GM12878 (cell line): ENCODE results near the gene SVBP. TPM values are rescaled to one million over a fixed set of nuclear protein-coding genes. Genes with fewer than 3 reads are reported as not detected.

Source experiments
- ATAC-seq: fragments of 200-7000 bp; cut with Tn5 transposase; 3 replicates; pipeline ENCODE4 v1.9.1; 2020; ENCODE audit warnings: mild to moderate bottlenecking, moderate library complexity
- BruUV-seq: library from RNA; stranded (reverse); fragments of 400-500 nt; replicated peaks from 2 replicates; lab custom pipeline; 2021; lab: Mats Ljungman, UMichigan
- CTCF ChIA-PET: fragments of 300-600 bp; sonication (Branson Sonifier 250); formaldehyde crosslinking; extraction: SDS; loops from one replicate; lab custom pipeline; 2021; ENCODE audit warnings: inconsistent platforms; lab: Yijun Ruan, JAX
- POLR2A ChIA-PET: fragments of 350-600 bp; formaldehyde crosslinking; extraction: SDS; loops from one replicate; lab custom pipeline; 2021; ENCODE audit warnings: inconsistent platforms; lab: Charles Lee
- RAD21 ChIA-PET: fragments of 300-600 bp; sonication (Branson Sonifier 250); formaldehyde crosslinking; loops from one replicate; lab custom pipeline; 2023; ENCODE audit warnings: antibody characterized with exemption; ENCODE audit not compliant: unreplicated experiment; lab: Charles Lee
- SMC1A ChIA-PET: fragments of 300-600 bp; sonication (Branson Sonifier 250); formaldehyde crosslinking; loops from one replicate; lab custom pipeline; 2023; ENCODE audit not compliant: unreplicated experiment, uncharacterized antibody; lab: Charles Lee
- DNase-seq: peaks from one replicate; pipeline ENCODE4 v3.0.0-alpha.2; 2011; ENCODE audit warnings: low read depth, low spot score
- FAIRE-seq: peaks from 3 replicates; lab custom pipeline; 2011; peaks lifted over from hg19 to GRCh38; lab: Jason Lieb, UNC
- H2AFZ ChIP-seq: 2 replicates; pipeline ENCODE4 v1.6.0; 2011; ENCODE audit warnings: low read depth, low read length, control low read depth; ENCODE audit not compliant: control insufficient read depth
- H3K27ac ChIP-seq: 2 replicates; pipeline ENCODE4 v1.5.1; 2011; ENCODE audit warnings: control low read depth; ENCODE audit not compliant: control insufficient read depth, insufficient read depth
- H3K27me3 ChIP-seq, 2 experiments: replicated peaks in 1 of 2; 2 replicates each; pipeline versions ENCODE4 v1.6.0 to v1.6.1; 2011; ENCODE audit warnings: low read length in 1 of 2; ENCODE audit not compliant: control insufficient read depth in 2 of 2, insufficient read depth in 2 of 2
- H3K36me3 ChIP-seq, 2 experiments: 2 replicates each; pipeline ENCODE4 v1.5.1; 2011; ENCODE audit warnings: low read length in 1 of 2; ENCODE audit not compliant: control insufficient read depth in 2 of 2, insufficient read depth in 2 of 2
- H3K4me1 ChIP-seq: 2 replicates; pipeline ENCODE4 v1.6.1; 2011; ENCODE audit warnings: mild to moderate bottlenecking, low read length, moderate library complexity, mixed read lengths; ENCODE audit not compliant: control insufficient read depth, insufficient read depth
- H3K4me2 ChIP-seq: 2 replicates; pipeline ENCODE4 v1.6.0; 2011; ENCODE audit warnings: control low read depth; ENCODE audit not compliant: control insufficient read depth, insufficient read depth
- H3K4me3 ChIP-seq: fragments of 200-600 bp; sonication (generic); 2 replicates; pipeline ENCODE4 v1.5.1; 2016
- H3K79me2 ChIP-seq: 2 replicates; pipeline ENCODE4 v1.6.0; 2011; ENCODE audit warnings: low read length; ENCODE audit not compliant: control insufficient read depth, insufficient read depth
- H3K9ac ChIP-seq: 2 replicates; pipeline ENCODE4 v1.8.0; 2011; ENCODE audit warnings: low read length, control low read depth, mixed read lengths; ENCODE audit not compliant: control insufficient read depth, insufficient read depth
- H3K9me3 ChIP-seq: replicated peaks from 3 replicates; pipeline ENCODE4 v1.5.1; 2011; ENCODE audit warnings: mild to moderate bottlenecking, low read length; ENCODE audit not compliant: control insufficient read depth, insufficient read depth
- H4K20me1 ChIP-seq: 2 replicates; pipeline ENCODE4 v1.6.0; 2011; ENCODE audit not compliant: control insufficient read depth, insufficient read depth
- EED ChIP-seq: sonication (generic); IDR thresholded peaks from 2 replicates; pipeline ENCODE4 v1.6.1; 2016; ENCODE audit warnings: antibody characterized with exemption, low read depth
- EP300 ChIP-seq, 2 experiments: fragments of 150-350 bp in 1 of 2; IDR thresholded peaks; 2 replicates each; pipeline ENCODE4 v1.6.1; 2011 to 2012; ENCODE audit warnings: low read depth in 2 of 2, low read length in 2 of 2, borderline replicate concordance in 1 of 2, improper control_type of control experiment in 1 of 2, inconsistent platforms in 1 of 2; ENCODE audit not compliant: control insufficient read depth in 1 of 2
- ESRRA ChIP-seq: IDR thresholded peaks from 2 replicates; pipeline ENCODE4 v1.6.1; 2012; ENCODE audit warnings: mild to moderate bottlenecking, low read length, improper control_type of control experiment
- ETV6 ChIP-seq, 2 experiments: fragments of 450-650 bp in 1 of 2; IDR thresholded peaks in 1 of 2; conservative IDR thresholded peaks in 1 of 2; 2 replicates each; pipeline ENCODE4 v1.6.1; 2014; ENCODE audit warnings: antibody characterized with exemption in 1 of 2, borderline replicate concordance in 1 of 2, low read depth in 1 of 2, mild to moderate bottlenecking in 1 of 2, moderate library complexity in 1 of 2
- JUND ChIP-seq: IDR thresholded peaks from 2 replicates; pipeline ENCODE4 v1.6.1; 2012; ENCODE audit warnings: low read depth, mild to moderate bottlenecking, low read length, improper control_type of control experiment, moderate library complexity
- MXI1 ChIP-seq: fragments of 150-350 bp; IDR thresholded peaks from 2 replicates; pipeline ENCODE4 v1.6.1; 2011; ENCODE audit warnings: low read depth, mild to moderate bottlenecking, inconsistent platforms, low read length, improper control_type of control experiment
- PAX5 ChIP-seq: IDR thresholded peaks from 2 replicates; pipeline ENCODE4 v1.6.1; 2011; ENCODE audit warnings: low read depth, low read length, borderline replicate concordance
- RELB ChIP-seq: fragments of 450-650 bp; IDR thresholded peaks from 2 replicates; pipeline ENCODE4 v1.6.1; 2017; ENCODE audit warnings: low read depth, mild to moderate bottlenecking, moderate library complexity
- SUZ12 ChIP-seq: fragments of 200-600 bp; sonication (generic); IDR thresholded peaks from one replicate; pipeline ENCODE4 v1.6.1; 2018; ENCODE audit warnings: antibody characterized with exemption, mild to moderate bottlenecking; ENCODE audit not compliant: unreplicated experiment
- TARDBP ChIP-seq: IDR thresholded peaks from 2 replicates; pipeline ENCODE4 v1.6.1; 2016; ENCODE audit warnings: borderline replicate concordance
- TBL1XR1 ChIP-seq: IDR thresholded peaks from 2 replicates; pipeline ENCODE4 v1.6.1; 2012; ENCODE audit warnings: low read depth, low read length, improper control_type of control experiment
- ZNF217 ChIP-seq: fragments of 450-650 bp; IDR thresholded peaks from 2 replicates; pipeline ENCODE4 v1.6.1; 2017; ENCODE audit warnings: antibody characterized with exemption, mild to moderate bottlenecking
- ZNF687 ChIP-seq: fragments of 450-650 bp; IDR thresholded peaks from 2 replicates; pipeline ENCODE4 v1.6.1; 2017; ENCODE audit warnings: mild to moderate bottlenecking, moderate library complexity
- WGBS: methylation state at CpG from one replicate; pipeline ENCODE4 v1.1.6; 2016; ENCODE audit warnings: low lambda C conversion rate; ENCODE audit not compliant: insufficient replicate concordance, insufficient coverage; ENCODE audit errors: missing lambda C conversion rate; 5-methylcytosine and 5-hydroxymethylcytosine counted together
- in situ Hi-C: fragments of 300-500 bp; cut with MboI; formaldehyde crosslinking; loops from 9 replicates; pipeline ENCODE4 v1.14.3; 2018; ENCODE audit warnings: mixed read lengths
- intact Hi-C: fragments of 100-400 bp; cut with micrococcal nuclease; formaldehyde crosslinking; loops from one replicate; pipeline ENCODE4 v1.14.2; 2022; ENCODE audit not compliant: unreplicated experiment
- polyA plus RNA-seq, 11 experiments: library from polyadenylated mRNA; depleted of rRNA in 4 of 11; unstranded in 6 of 11; stranded (reverse) in 5 of 11; fragments of >200 nt; fragmentation: Nextera tagmentation in 4 of 11; fragmentation: Illumina TruSeq in 1 of 11; extraction: Ambion mirVana in 4 of 11; extraction: Trizol in 1 of 11; gene quantifications; 1 replicate in 1 of 11; 2 replicates in 10 of 11; pipeline versions ENCODE4 v1.2.1 to v1.2.3, GENCODE V29; 2011 to 2016; ENCODE audit warnings: inconsistent platforms in 2 of 11, missing spikeins in 2 of 11, low read depth in 1 of 11
- total RNA-seq, 4 experiments: library from RNA; depleted of rRNA in 3 of 4; stranded (reverse); fragments of >200 nt in 3 of 4; fragmentation: Illumina TruSeq in 1 of 4; extraction: Trizol in 1 of 4; gene quantifications; 2 replicates each; pipeline versions ENCODE4 v1.2.1 to v1.2.3, GENCODE V29; 2013 to 2021

SVBP gene
- total and polyA plus RNA-seq, 10 of the 15 experiments (the other 5 are each of a cell fraction or from before 2014, with no cell fraction given): 12.6 to 29.5 (median 19.8) TPM

- TF ChIP-seq TARDBP: no peak
- no peak for TF ChIP-seq ZNF687
- TF ChIP-seq, all 136 proteins: peak for 0
Measured at GRCh38 chr1:42765269-42765668, 51.9 kb downstream of the SVBP start (continued).

GRCh38 chr1:42762269-42762668, 54.9 kb downstream of the SVBP start:
- Histone ChIP-seq H3K36me3 (peaks cover 3 to 4% of the 10 kb centered on the region in 2 experiments; a peak in 3 of 4 replicates), H3K9ac (no peak overlapping the region), H4K20me1 (no peaks in the 10 kb centered on the region), H3K79me2 (peaks cover 30% of the 10 kb centered on the region), H3K27me3 (no peaks in the 10 kb centered on the region), H2AFZ (no peak overlapping the region), H3K9me3 (no peaks in the 10 kb centered on the region), H3K4me3 (no peak overlapping the region), H3K27ac (peak overlapping the region; percentile 4; the same call in 1 of the 2 replicates), H3K4me2 (no peak overlapping the region), H3K4me1 (no peaks in the 10 kb centered on the region; the same call in 1 of the 2 replicates)
- in situ Hi-C loops (no loop called here), intact Hi-C loops (no loop called here)
- 57% methylated on average over 5 of the region's 5 CpGs for WGBS
- FAIRE-seq (peak; percentile 13), ATAC-seq (no peak), DNase-seq (no peak)
- BruUV-seq: no TSS peak
- TF ChIP-seq JUND (no peak), EP300 (IDR thresholded peaks at IDR 0.05; ENCODE audit: borderline replicate concordance in 1 of 2, control insufficient read depth in 1 of 2, low read depth in 2 of 2, low read length in 2 of 2) (no peak), TBL1XR1 (no peak), SUZ12 (no peak), ZNF217 (no peak), PAX5 (no peak), MXI1 (no peak), ESRRA (no peak), RELB (no peak), EED (no peak), ETV6 (conservative IDR thresholded peaks at IDR 0.05 in 1 of 2, IDR thresholded peaks at IDR 0.05 in 1 of 2; ENCODE audit: borderline replicate concordance in 1 of 2, low read depth in 1 of 2) (no peak)
- RAD21 ChIA-PET: interaction anchor here (1.2 to 1.6 kb wide), 3 partner anchors 9 to 104 kb away, joined by 3 to 5 read pairs (median 4); partner anchors contain the start of gene ZNF691
- POLR2A ChIA-PET: interaction anchor here (0.9 kb wide), 1 partner anchor 70 kb away, joined by 3 read pairs; no protein-coding TSS in a partner anchor
- CTCF ChIA-PET: interaction anchor here (0.5 to 2.0 kb wide), 6 partner anchors 10 to 311 kb away, joined by 3 to 9 read pairs (median 4); no protein-coding TSS in a partner anchor
- SMC1A ChIA-PET: interaction anchor here (1.0 to 1.7 kb wide), 3 partner anchors 9 to 424 kb away, joined by 4 to 5 read pairs (median 5); no protein-coding TSS in a partner anchor
